DOHH2 (cell line): ENCODE measurements around the gene SERINC2.

Source experiments
- H3F3A ChIP-seq: fragments of 200-600 bp; sonication (generic), shearing (Covaris generic); 2 replicates; pipeline ENCODE4 v1.6.0; 2016; ENCODE audit warnings: antibody characterized with exemption, mild to moderate bottlenecking; ENCODE audit not compliant: control insufficient read depth, insufficient read depth
- H3K27ac ChIP-seq: fragments of 200-600 bp; sonication (generic); 2 replicates; pipeline ENCODE4 v1.5.1; 2014; ENCODE audit warnings: low read depth, mild to moderate bottlenecking, low read length, moderate library complexity
- H3K27me3 ChIP-seq: fragments of 200-600 bp; sonication (generic); 2 replicates; pipeline ENCODE4 v1.6.1; 2014; ENCODE audit warnings: mild to moderate bottlenecking, low read length, mixed read lengths; ENCODE audit not compliant: control insufficient read depth
- H3K36me3 ChIP-seq: fragments of 200-600 bp; sonication (generic); 2 replicates; pipeline ENCODE4 v1.6.1; 2014; ENCODE audit warnings: mild to moderate bottlenecking, low read length, moderate library complexity, mixed read lengths; ENCODE audit not compliant: control insufficient read depth
- H3K4me1 ChIP-seq: fragments of 200-600 bp; sonication (generic); 2 replicates; pipeline ENCODE4 v1.6.1; 2014; ENCODE audit warnings: mild to moderate bottlenecking, low read length, mixed read lengths; ENCODE audit not compliant: control insufficient read depth
- H3K4me2 ChIP-seq: fragments of 200-600 bp; sonication (generic); 2 replicates; pipeline ENCODE4 v1.6.0; 2014; ENCODE audit warnings: mild to moderate bottlenecking, low read length, moderate library complexity
- H3K4me3 ChIP-seq: fragments of 200-600 bp; sonication (generic); 2 replicates; pipeline ENCODE4 v1.5.1; 2014; ENCODE audit warnings: mild to moderate bottlenecking, low read length, mixed read lengths
- H3K79me2 ChIP-seq: fragments of 200-600 bp; sonication (generic); 2 replicates; pipeline ENCODE4 v1.6.1; 2014; ENCODE audit warnings: mild to moderate bottlenecking, low read length, mixed read lengths; ENCODE audit not compliant: control insufficient read depth
- H3K9me2 ChIP-seq: fragments of 200-600 bp; sonication (generic); replicated peaks from 2 replicates; pipeline ENCODE4 v1.6.1; 2014; ENCODE audit warnings: mild to moderate bottlenecking, low read length, mixed read lengths; ENCODE audit not compliant: control insufficient read depth
- H3K9me3 ChIP-seq: fragments of 200-600 bp; sonication (generic); 2 replicates; pipeline ENCODE4 v1.6.1; 2014; ENCODE audit warnings: antibody characterized with exemption, low read length, mixed read lengths; ENCODE audit not compliant: control insufficient read depth, insufficient read depth
- H4K20me1 ChIP-seq: fragments of 200-600 bp; sonication (generic); 2 replicates; pipeline ENCODE4 v1.6.0; 2014; ENCODE audit warnings: low read depth, mild to moderate bottlenecking, antibody characterized with exemption, low read length, moderate library complexity; ENCODE audit not compliant: control insufficient read depth, insufficient read depth
- CTCF ChIP-seq: fragments of 200-600 bp; sonication (generic); IDR thresholded peaks from one replicate; pipeline ENCODE4 v1.5.1; 2014; ENCODE audit warnings: antibody characterized with exemption, mild to moderate bottlenecking, low read depth, low read length; ENCODE audit not compliant: poor library complexity, severe bottlenecking
- EZH2phosphoT487 ChIP-seq: fragments of 200-600 bp; sonication (generic); IDR thresholded peaks from 2 replicates; pipeline ENCODE4 v1.6.1; 2017; ENCODE audit warnings: borderline replicate concordance, mild to moderate bottlenecking, antibody characterized with exemption, low read length, moderate library complexity, mixed read lengths

The SERINC2 gene

GRCh38 chr1:31414980-31415370 lies 2.0 kb downstream of the SERINC2 start:
- H3F3A ChIP-seq: no peaks in the 10 kb centered on the region
- H3K4me3 ChIP-seq: no peak overlapping the region
- H3K9me2 ChIP-seq: no peaks in the 10 kb centered on the region
- TF ChIP-seq CTCF (no peak), EZH2phosphoT487 (no peak)
- no peaks in the 10 kb centered on the region for H4K20me1 ChIP-seq
- H3K79me2 ChIP-seq: no peaks in the 10 kb centered on the region
- H3K4me1 ChIP-seq: peaks cover 17% of the 10 kb centered on the region
- H3K27ac ChIP-seq: no peak overlapping the region
- H3K36me3 ChIP-seq: no peaks in the 10 kb centered on the region
- H3K9me3 ChIP-seq: no peaks in the 10 kb centered on the region
- no peak overlapping the region for H3K4me2 ChIP-seq
- H3K27me3 ChIP-seq: peaks cover 41% of the 10 kb centered on the region

GRCh38 chr1:31415658-31416057 lies 2.6 kb downstream of the SERINC2 start:
- Histone ChIP-seq H4K20me1 (no peaks in the 10 kb centered on the region), H3K36me3 (no peaks in the 10 kb centered on the region), H3K27ac (no peak overlapping the region), H3K9me2 (no peaks in the 10 kb centered on the region), H3K79me2 (no peaks in the 10 kb centered on the region), H3K4me3 (no peak overlapping the region), H3K9me3 (no peaks in the 10 kb centered on the region), H3K4me2 (no peak overlapping the region), H3K4me1 (peaks cover 22% of the 10 kb centered on the region), H3K27me3 (peaks cover 34% of the 10 kb centered on the region), H3F3A (no peaks in the 10 kb centered on the region)
- TF ChIP-seq EZH2phosphoT487 (no peak), CTCF (no peak)

- Histone ChIP-seq H3K79me2 (no peaks in the 10 kb centered on the region), H3K36me3 (no peaks in the 10 kb centered on the region), H3K4me2 (no peak overlapping the region), H3K27me3 (peaks cover 30% of the 10 kb centered on the region), H3K4me1 (peaks cover 27% of the 10 kb centered on the region), H3K9me2 (no peaks in the 10 kb centered on the region), H3K4me3 (no peak overlapping the region), H3K27ac (no peak overlapping the region), H3K9me3 (no peaks in the 10 kb centered on the region), H3F3A (no peaks in the 10 kb centered on the region), H4K20me1 (no peaks in the 10 kb centered on the region)
- TF ChIP-seq EZH2phosphoT487: no peak
- TF ChIP-seq CTCF: no peak
Measured at GRCh38 chr1:31416101-31416736, 3.2 kb downstream of the SERINC2 start.

GRCh38 chr1:31417148-31417547 lies 4.1 kb downstream of the SERINC2 start:
- H3K4me3 ChIP-seq: no peak overlapping the region
- H3K27ac ChIP-seq: no peak overlapping the region
- peaks cover 27% of the 10 kb centered on the region for H3K27me3 ChIP-seq
- H3K79me2 ChIP-seq: no peaks in the 10 kb centered on the region
- no peaks in the 10 kb centered on the region for H4K20me1 ChIP-seq
- no peaks in the 10 kb centered on the region for H3K9me3 ChIP-seq
- H3K4me1 ChIP-seq: peaks cover 31% of the 10 kb centered on the region
- no peaks in the 10 kb centered on the region for H3K9me2 ChIP-seq
- no peaks in the 10 kb centered on the region for H3K36me3 ChIP-seq
- no peak for TF ChIP-seq EZH2phosphoT487
- TF ChIP-seq CTCF: no peak
- no peaks in the 10 kb centered on the region for H3F3A ChIP-seq
- H3K4me2 ChIP-seq: no peak overlapping the region
